CD4-positive, alpha-beta T cell treated with Interleukin-2 at 100 ng/mL for 4 hours (primary cell): ENCODE data around the gene OXNAD1.
"Not testable (repeated sequence)": the region's sequence is repeated elsewhere in the genome, so short reads cannot be mapped to it uniquely, and the experiment has no call there.

Experiments
- DNase-seq: peaks from one replicate; pipeline ENCODE4 v3.0.0-alpha.2; 2020; ENCODE audit warnings: low spot score

OXNAD1 gene

DNA sequence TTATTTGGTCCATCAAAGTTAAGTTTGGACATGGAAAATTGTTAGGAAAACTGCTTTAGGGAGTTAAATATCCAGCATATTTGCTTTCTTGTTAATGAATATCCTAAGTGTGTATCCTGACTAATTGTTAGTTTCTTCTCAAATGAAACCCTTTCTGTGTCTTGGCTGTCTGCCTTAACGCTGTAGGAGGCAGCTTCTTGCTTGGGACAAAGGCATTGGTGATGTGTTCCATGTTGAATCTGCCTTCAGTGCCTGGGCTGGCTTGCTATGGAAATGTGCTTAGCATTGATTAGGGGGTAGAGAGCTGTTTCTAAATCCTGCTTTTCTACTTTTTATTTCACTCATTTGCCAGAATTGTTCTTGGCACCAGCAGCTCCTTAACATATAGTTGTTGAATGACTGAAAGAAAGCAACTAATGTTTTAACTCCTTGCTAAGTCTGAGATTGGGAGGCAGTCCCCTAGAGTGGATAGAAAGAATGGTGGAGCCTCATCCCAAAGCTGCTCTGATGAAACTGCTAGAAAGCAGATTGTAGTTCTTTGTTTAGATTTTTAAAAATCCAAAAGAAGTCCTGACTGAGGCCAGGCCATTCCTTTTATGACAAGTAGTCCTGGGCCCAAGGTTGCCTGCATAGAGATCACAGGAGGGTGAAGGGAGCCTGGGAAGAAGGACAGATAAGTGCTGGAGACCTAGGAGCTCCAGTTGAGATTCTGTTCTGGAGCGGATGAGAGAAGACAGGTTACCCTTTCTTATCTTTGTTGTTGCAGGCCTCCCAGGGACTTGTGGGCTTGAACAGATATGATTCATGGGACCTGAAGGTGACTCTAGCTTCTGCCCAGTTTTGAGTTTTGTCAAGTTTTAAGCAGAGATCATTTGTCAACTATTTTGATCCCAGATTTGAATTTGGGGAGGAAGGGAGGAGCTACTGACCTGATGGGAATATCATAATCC is 39.3 kb downstream of the OXNAD1 start:
- DNase-seq: peak; percentile 51

- peak; percentile 54 for DNase-seq
Measured at GRCh38 chr3:16305111-16305541, 40.1 kb downstream of the OXNAD1 start.

DNA sequence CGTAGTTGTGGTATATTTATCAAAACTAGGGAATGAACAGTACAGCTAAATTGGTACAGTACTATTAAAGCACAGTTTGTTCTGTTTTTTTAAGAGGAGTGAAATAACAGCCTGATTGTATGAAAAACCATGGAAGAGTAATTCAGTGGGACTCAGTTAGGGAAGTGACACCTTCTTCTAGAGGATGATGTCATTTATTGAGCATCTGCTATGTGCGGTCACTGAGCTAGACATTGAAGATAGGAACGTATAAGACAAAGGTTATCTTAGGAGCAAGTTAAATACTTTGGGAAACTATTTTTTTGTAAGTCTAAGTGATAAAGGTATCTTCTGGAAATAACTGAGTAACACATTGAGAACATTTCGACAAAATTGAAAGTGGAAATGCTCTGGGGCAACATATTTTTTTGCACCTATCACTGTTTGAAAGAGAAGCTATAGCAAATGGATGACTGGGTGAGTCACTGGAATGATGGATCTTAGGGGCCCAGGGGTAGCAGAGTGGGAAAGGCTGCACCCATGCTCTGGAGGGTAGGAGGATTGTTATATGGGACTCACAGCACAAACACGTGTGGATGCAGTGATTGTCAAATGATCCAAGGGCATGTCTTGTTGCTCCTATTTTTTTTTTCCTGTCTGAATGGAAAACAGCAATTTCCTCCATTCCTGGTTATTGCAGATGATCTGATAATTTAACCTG is 43.0 kb downstream of the OXNAD1 start:
- DNase-seq: no peak

GRCh38 chr3:16308727-16309126 is 43.7 kb downstream of the OXNAD1 start:
- DNase-seq: no peak

DNA sequence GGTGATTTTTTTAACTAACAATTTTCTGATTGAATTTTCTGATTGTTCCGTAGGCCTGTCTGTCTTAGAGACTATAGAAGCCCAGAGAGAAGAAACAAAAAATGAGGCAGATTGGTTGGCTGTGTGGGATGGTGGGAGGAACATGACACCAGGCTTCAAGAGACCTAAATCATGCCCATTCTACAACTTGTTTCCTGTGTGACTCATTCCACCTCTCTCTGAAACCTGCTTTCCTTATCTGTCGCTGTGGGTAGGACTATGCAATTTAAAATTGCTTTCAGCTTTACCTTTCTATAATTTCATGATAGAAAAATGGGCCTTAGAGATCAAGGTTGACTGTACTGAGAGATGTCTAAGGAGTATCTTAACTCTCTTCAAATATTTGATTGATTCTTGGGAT is 44.5 kb downstream of the OXNAD1 start:
- DNase-seq: peak; percentile 86

DNA sequence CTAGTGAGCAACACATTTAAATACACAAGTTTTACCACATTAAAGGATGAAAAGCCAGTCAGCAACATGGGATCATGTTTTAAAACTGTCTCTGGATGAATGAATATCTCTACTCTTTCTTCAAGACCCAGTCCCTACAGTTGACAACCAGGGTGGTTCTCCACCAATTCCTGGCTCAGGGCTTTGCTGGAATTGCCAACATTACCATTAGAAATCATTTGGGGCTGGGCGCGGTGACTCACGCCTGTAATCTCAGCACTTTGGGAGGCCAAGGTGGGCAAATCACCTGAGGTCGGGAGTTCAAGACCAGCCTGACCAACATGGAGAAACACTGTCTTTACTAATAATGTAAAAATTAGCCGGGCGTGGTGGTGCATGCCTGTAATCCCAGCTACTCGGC is 45.5 kb downstream of the OXNAD1 start:
- DNase-seq: not testable (repeated sequence)

DNA sequence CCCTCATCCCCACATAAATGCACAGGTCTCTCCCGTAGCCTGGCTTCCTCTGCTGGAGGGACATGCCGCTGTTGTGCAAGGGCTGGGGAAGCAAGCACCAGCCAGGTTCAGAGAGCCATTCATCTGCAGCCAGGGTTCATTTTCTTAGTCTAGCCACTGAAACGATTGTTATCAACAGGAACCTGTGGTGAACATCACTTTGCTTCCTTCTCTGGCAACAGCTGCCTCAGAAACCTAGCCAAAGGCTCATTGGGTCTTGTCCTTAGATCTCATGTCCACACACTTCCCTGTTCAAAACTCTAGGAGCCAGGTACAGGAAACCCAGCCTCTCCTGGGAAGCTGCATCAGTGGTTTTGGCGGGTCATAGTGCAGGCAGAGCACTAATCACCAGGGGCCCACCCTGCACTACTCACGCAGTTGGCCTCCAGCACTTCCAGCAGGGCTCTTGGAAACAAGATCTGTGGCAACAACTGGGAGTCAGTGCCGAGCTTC is 47.0 kb downstream of the OXNAD1 start:
- DNase-seq: peak; percentile 75

- DNase-seq: no peak
Measured at GRCh38 chr3:16313886-16314645, 49.1 kb downstream of the OXNAD1 start.

DNA sequence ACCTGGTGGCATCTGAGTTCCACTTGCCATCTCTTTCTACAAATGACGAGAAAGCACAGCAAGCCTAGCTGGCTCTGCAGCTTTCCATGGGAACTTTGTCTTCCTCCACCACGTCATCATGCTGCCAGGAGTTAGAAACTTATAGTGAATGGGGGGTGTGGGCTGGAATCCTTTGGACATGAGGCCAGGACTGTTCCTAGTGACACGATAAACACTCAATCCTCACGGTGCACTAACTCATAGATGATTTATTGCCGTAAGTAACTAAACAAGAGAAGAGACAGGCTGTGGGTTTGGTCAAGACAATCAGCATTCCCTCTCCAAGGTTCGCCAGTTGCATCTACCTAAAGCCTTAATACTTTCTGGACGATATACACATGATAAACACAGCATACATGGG is 50.6 kb downstream of the OXNAD1 start:
- DNase-seq: no peak

DNA sequence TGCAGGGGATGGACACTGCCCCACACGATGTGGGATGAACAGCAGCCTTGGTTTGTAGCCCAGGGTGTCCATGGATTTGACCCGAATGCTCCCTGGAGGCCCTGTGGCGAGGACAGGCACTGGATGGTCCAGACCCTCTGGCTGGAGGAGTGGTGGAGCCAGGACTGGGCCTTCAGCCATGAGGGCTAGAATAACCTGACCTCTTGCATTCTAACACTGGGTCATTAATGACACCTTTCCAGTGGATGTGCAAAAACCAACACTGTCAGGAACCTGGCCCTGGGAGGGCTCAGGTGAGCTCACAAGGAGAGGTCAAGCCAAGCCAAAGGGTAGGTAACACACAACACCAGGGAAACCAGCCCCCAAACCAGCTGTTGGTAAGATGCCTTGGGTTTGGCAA is 51.4 kb downstream of the OXNAD1 start:
- no peak for DNase-seq

DNA sequence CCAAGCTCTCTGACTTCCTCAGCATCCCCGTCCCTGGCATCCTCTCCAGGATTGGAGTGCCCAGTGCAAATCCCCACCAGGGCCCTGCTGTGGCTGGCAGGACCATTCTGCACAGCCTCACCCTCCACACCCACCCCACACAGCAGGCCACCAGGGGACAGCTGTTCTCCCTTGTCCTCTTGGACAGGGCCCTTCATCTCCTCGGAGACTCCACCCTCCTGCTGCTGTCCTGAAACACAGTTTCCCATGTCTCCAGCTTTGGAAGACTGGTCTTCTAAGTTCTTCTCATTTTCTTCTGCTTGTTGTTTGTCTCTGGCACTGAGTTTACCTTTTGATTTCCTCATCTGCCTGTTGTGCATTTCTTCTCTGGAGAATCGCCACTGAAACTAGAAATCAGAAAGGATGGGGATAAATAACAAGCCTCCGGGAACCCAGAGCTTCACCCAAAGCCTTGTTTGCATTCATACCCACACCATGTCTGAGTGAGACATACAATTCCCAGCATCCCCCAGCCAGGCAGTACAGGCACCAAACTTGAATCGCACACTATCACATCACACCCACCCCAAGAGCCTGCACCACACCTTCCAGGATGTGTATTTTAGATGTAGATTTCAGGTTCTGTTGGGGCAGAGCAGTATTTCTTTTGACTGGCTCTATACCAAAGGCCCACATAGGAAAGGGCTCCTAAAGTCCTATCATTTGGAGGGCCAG is 52.0 kb downstream of the OXNAD1 start:
- DNase-seq: no peak

- no peak for DNase-seq
Measured at GRCh38 chr3:16317561-16317945, 52.5 kb downstream of the OXNAD1 start.

- no peak for DNase-seq
Measured at GRCh38 chr3:16318176-16318575, 53.2 kb downstream of the OXNAD1 start.

DNA sequence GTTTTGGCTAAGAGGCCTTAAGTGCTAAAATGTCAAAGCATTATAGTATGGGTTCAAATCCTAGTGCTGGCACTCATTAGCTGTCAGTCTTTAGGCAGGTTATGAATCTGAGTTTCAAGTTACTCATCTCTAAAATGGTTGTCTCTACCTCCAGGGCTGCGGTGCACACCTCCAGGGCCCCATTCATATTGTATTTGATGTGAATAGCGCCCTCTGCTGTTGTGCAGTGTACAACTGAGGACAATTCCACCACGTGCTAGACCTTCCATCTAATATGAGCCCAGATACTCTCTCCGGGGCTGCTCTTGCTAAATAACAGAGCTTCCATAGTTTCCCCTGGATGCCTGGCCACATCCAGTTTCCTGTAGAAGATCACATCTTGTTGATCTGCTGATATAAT is 54.3 kb downstream of the OXNAD1 start:
- DNase-seq: peak; percentile 94

- DNase-seq: no peak
Measured at GRCh38 chr3:16319723-16320122, 54.7 kb downstream of the OXNAD1 start.

- DNase-seq: no peak
Measured at GRCh38 chr3:16320711-16321110, 55.7 kb downstream of the OXNAD1 start.

DNA sequence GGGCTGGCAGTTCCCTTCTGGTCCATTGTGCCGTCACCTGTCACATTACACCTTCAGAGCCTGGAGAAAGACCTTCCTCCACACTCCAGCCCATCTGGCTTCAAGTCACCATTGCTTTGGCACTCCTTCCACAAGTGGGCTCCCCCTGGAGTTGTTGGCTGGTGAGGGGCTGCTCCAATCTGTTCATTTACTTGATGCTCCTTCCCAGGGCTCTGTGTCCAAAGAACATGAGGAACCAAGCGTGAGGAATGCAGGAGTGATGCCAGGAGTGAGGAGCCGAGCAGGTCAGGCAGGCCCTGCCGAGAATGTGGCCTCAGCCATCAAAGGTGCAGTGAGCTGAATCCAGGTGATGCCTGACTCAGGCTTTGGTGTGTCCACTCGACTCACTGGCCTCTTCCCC is 57.2 kb downstream of the OXNAD1 start:
- DNase-seq: no peak

- no peak for DNase-seq
Measured at GRCh38 chr3:16323737-16324136, 58.7 kb downstream of the OXNAD1 start.

DNA sequence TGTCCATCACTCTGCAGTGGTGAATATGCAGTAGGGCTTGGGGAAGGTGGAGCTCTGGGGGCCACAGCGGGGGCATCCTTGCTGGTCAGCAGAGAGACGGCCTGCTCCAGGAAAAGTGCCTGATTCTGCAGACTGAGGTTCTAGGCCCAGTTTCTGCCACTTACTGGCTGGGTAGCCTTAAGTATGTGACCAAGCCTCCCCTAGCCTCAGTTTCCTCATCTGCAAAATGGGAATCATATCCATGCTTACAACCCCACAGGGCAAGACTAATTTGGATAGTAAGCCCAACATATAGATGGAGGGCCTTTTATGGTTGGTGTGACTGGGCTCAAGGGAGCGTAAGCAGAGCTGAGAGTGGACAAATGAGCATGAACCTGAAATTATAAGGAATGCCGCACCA is 60.8 kb downstream of the OXNAD1 start:
- no peak for DNase-seq

DNA sequence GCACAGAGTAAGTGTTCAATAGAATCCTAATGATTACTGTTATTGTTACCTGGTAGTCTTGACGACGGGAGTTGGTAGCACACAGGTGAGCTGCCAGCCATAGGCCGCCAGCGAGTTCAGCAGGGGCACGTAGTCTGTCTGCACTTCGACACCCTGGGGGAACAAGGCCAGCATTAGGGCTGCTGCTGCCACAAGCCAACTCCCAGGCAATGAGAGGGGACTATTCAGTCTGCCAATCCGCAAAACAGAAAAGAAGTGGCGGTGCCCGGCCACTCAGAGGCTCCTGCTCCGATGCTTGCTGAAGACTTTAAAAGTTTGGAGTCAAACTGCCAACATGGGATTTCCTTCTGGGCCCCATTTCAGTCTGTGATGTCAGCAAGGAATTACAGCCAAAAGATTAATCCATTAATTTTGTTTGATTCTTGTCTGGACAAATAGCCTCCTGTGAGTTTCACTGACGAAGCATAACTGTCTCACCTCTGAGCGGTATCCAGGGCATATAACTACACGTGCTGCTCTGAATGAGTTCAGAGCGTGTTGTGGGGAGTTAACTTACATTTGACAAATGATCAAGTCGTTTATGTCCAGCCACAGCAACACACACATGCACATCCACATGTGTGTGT is 61.8 kb downstream of the OXNAD1 start:
- no peak for DNase-seq

GRCh38 chr3:16328124-16328523 is 63.1 kb downstream of the OXNAD1 start:
- no peak for DNase-seq
